H9 (cell line): ENCODE measurements around the gene RAP1GAP2. TPM values are rescaled to one million over a fixed set of nuclear protein-coding genes. Genes with fewer than 3 reads are reported as not detected.
A peak's percentile ranks its signal among the peaks of the same experiment; 100 is the strongest.
"Not testable (repeated sequence)": the region's sequence is repeated elsewhere in the genome, so short reads cannot be mapped to it uniquely, and the experiment has no call there.

Experiments used
- DNase-seq: peaks from one replicate; pipeline ENCODE4 v3.0.0-alpha.2; 2017
- H2AFZ ChIP-seq: one replicate; pipeline ENCODE4 v1.6.1; 2013; ENCODE audit warnings: mild to moderate bottlenecking, low read length, control low read depth, moderate library complexity
- H2AK5ac ChIP-seq: 2 replicates; pipeline ENCODE4 v1.6.1; 2013; ENCODE audit warnings: low read length, control low read depth, mixed read lengths; ENCODE audit not compliant: insufficient read length
- H2BK120ac ChIP-seq: one replicate; pipeline ENCODE4 v1.6.1; 2013; ENCODE audit warnings: low read depth, mild to moderate bottlenecking, low read length, control low read depth, inconsistent platforms; ENCODE audit not compliant: poor library complexity, severe bottlenecking
- H2BK12ac ChIP-seq: 2 replicates; pipeline ENCODE4 v1.6.1; 2013; ENCODE audit warnings: low read length, control low read depth, mixed read lengths, low read depth; ENCODE audit not compliant: insufficient read length
- H2BK15ac ChIP-seq: 2 replicates; pipeline ENCODE4 v1.6.1; 2013; ENCODE audit warnings: low read depth, low read length, control low read depth
- H2BK20ac ChIP-seq: one replicate; pipeline ENCODE4 v1.6.1; 2013; ENCODE audit warnings: low read depth, mild to moderate bottlenecking, low read length, control low read depth, inconsistent platforms; ENCODE audit not compliant: poor library complexity, severe bottlenecking
- H2BK5ac ChIP-seq: 2 replicates; pipeline ENCODE4 v1.6.1; 2013; ENCODE audit warnings: low read length, control low read depth, mixed read lengths; ENCODE audit not compliant: insufficient read length
- H3K14ac ChIP-seq: 2 replicates; pipeline ENCODE4 v1.6.1; 2013; ENCODE audit warnings: low read length, control low read depth; ENCODE audit not compliant: insufficient read depth
- H3K18ac ChIP-seq: 2 replicates; pipeline ENCODE4 v1.6.1; 2013; ENCODE audit warnings: low read depth, mild to moderate bottlenecking, mixed read lengths, low read length, control low read depth; ENCODE audit not compliant: insufficient read length
- H3K23ac ChIP-seq: 2 replicates; pipeline ENCODE4 v1.6.1; 2013; ENCODE audit warnings: low read length, control low read depth, mixed read lengths, low read depth; ENCODE audit not compliant: insufficient read length
- H3K23me2 ChIP-seq: 2 replicates; pipeline ENCODE4 v1.6.1; 2013; ENCODE audit warnings: low read depth, mild to moderate bottlenecking, mixed read lengths, low read length, control low read depth; ENCODE audit not compliant: insufficient read length, poor library complexity, severe bottlenecking
- H3K27ac ChIP-seq: 2 replicates; pipeline ENCODE4 v1.5.1; 2013; ENCODE audit warnings: low read length, control low read depth, mixed read lengths, low read depth; ENCODE audit not compliant: insufficient read length
- H3K27me3 ChIP-seq: 2 replicates; pipeline ENCODE4 v1.6.1; 2013; ENCODE audit warnings: low read length, control low read depth, inconsistent platforms; ENCODE audit not compliant: insufficient read depth
- H3K4ac ChIP-seq: 2 replicates; pipeline ENCODE4 v1.6.1; 2013; ENCODE audit warnings: low read depth, mild to moderate bottlenecking, control low read depth, inconsistent platforms, low read length, moderate library complexity
- H3K4me1 ChIP-seq: 2 replicates; pipeline ENCODE4 v1.6.1; 2013; ENCODE audit warnings: low read length, control low read depth, inconsistent platforms; ENCODE audit not compliant: insufficient read depth
- H3K4me2 ChIP-seq: 2 replicates; pipeline ENCODE4 v1.6.1; 2013; ENCODE audit warnings: low read length, control low read depth, mixed read lengths; ENCODE audit not compliant: insufficient read length, insufficient read depth
- H3K56ac ChIP-seq: 2 replicates; pipeline ENCODE4 v1.6.1; 2013; ENCODE audit warnings: low read depth, mild to moderate bottlenecking, mixed read lengths, low read length, control low read depth; ENCODE audit not compliant: insufficient read length
- H3K79me1 ChIP-seq: 2 replicates; pipeline ENCODE4 v1.6.1; 2013; ENCODE audit warnings: low read depth, mild to moderate bottlenecking, moderate library complexity, low read length, control low read depth, inconsistent platforms; ENCODE audit not compliant: insufficient read depth, poor library complexity, severe bottlenecking
- H3K79me2 ChIP-seq: 2 replicates; pipeline ENCODE4 v1.6.1; 2013; ENCODE audit warnings: low read length, control low read depth, inconsistent platforms; ENCODE audit not compliant: insufficient read depth
- H3K9ac ChIP-seq: 2 replicates; pipeline ENCODE4 v1.6.1; 2013; ENCODE audit warnings: low read length, control low read depth, mixed read lengths; ENCODE audit not compliant: insufficient read length; ENCODE audit errors: extremely low read depth
- H3K9me3 ChIP-seq: one replicate; pipeline ENCODE4 v1.6.1; 2013; ENCODE audit warnings: low read depth, low read length, inconsistent platforms; ENCODE audit not compliant: control insufficient read depth
- H3T11ph ChIP-seq: one replicate; pipeline ENCODE4 v1.6.1; 2013; ENCODE audit warnings: mild to moderate bottlenecking, low read length, control low read depth, inconsistent platforms
- H4K20me1 ChIP-seq: one replicate; pipeline ENCODE4 v1.6.1; 2013; ENCODE audit not compliant: control insufficient read depth, insufficient read length, insufficient read depth
- H4K5ac ChIP-seq: 2 replicates; pipeline ENCODE4 v1.6.1; 2013; ENCODE audit warnings: low read depth, mild to moderate bottlenecking, mixed read lengths, low read length, control low read depth; ENCODE audit not compliant: insufficient read length
- H4K8ac ChIP-seq: replicated peaks from 2 replicates; pipeline ENCODE4 v1.6.1; 2013; ENCODE audit warnings: low read length, control low read depth, mixed read lengths, low read depth; ENCODE audit not compliant: insufficient read length
- H4K91ac ChIP-seq: 2 replicates; pipeline ENCODE4 v1.6.1; 2013; ENCODE audit warnings: low read depth, mild to moderate bottlenecking, moderate library complexity, mixed read lengths, low read length, control low read depth; ENCODE audit not compliant: insufficient read length
- H3K27ac Mint-ChIP-seq, 3 experiments: 2 replicates in 2 of 3; 3 replicates in 1 of 3; pipeline ENCODE4 v1.8.0; 2020 to 2021; ENCODE audit warnings: mixed read lengths in 3 of 3, mild to moderate bottlenecking in 1 of 3, moderate library complexity in 1 of 3
- H3K27me3 Mint-ChIP-seq: 2 replicates; pipeline ENCODE4 v1.8.0; 2021; ENCODE audit warnings: low read depth, mild to moderate bottlenecking, moderate library complexity, mixed read lengths
- H3K36me3 Mint-ChIP-seq, 3 experiments: 2 replicates in 2 of 3; 3 replicates in 1 of 3; pipeline ENCODE4 v1.8.0; 2020 to 2021; ENCODE audit warnings: low read depth in 3 of 3, mixed read lengths in 3 of 3; ENCODE audit not compliant: insufficient read depth in 1 of 3
- H3K4me1 Mint-ChIP-seq, 2 experiments: 2 replicates each; pipeline ENCODE4 v1.8.0; 2020; ENCODE audit warnings: mixed read lengths in 2 of 2
- H3K4me3 Mint-ChIP-seq, 2 experiments: 2 replicates in 1 of 2; 3 replicates in 1 of 2; pipeline ENCODE4 v1.8.0; 2020 to 2021; ENCODE audit warnings: mild to moderate bottlenecking in 2 of 2, mixed read lengths in 2 of 2, moderate library complexity in 1 of 2
- H3K9me3 Mint-ChIP-seq, 2 experiments: 2 replicates in 1 of 2; 3 replicates in 1 of 2; pipeline ENCODE4 v1.8.0; 2020; ENCODE audit warnings: mild to moderate bottlenecking in 2 of 2, mixed read lengths in 2 of 2, moderate library complexity in 1 of 2
- WGBS: extraction: QIAGEN DNeasy Blood & Tissue Kit; methylation state at CpG from one replicate; pipeline ENCODE4 v1.1.7; 2013; ENCODE audit warnings: missing lambda C conversion rate, low lambda C conversion rate, mixed read lengths; ENCODE audit not compliant: insufficient read length; ENCODE audit errors: extremely low coverage; 5-methylcytosine and 5-hydroxymethylcytosine counted together
- total RNA-seq: library from RNA; stranded (reverse); gene quantifications from 2 replicates; pipeline ENCODE4 v1.2.1, GENCODE V29; 2021

The RAP1GAP2 gene
- total RNA-seq, 1 experiment from 2014 or later, result 33.8 TPM

GRCh38 chr17:3062824-3063377 lies 266.7 kb downstream of the RAP1GAP2 start:
- H3K79me1 ChIP-seq, H3K56ac ChIP-seq, H2AK5ac ChIP-seq, H2BK120ac ChIP-seq, H3K23ac ChIP-seq, H4K91ac ChIP-seq, H3K9ac ChIP-seq, H3K27me3 Mint-ChIP-seq, H4K5ac ChIP-seq, H2BK15ac ChIP-seq, H3K36me3 Mint-ChIP-seq, H3K4me2 ChIP-seq, H2BK5ac ChIP-seq, H3K23me2 ChIP-seq, H3T11ph ChIP-seq, DNase-seq, H3K9me3 ChIP-seq, H3K79me2 ChIP-seq, H3K4me3 Mint-ChIP-seq, H2BK12ac ChIP-seq, H3K27ac ChIP-seq, H3K4me1 ChIP-seq, H4K8ac ChIP-seq, H3K14ac ChIP-seq, H2BK20ac ChIP-seq, H4K20me1 ChIP-seq, H3K27me3 ChIP-seq, H3K4ac ChIP-seq, H3K18ac ChIP-seq, H2AFZ ChIP-seq, H3K4me1 Mint-ChIP-seq: not testable (repeated sequence)
- no CpG with 5 or more reads among the region's 8 CpGs for WGBS
- Mint-ChIP-seq H3K9me3 (peaks cover 1 to 11% of the 10 kb centered on the region in 2 experiments; a peak in 4 of 5 replicates), H3K27ac (peak overlapping the region in 1 of 3 experiments; percentile 28; a peak in 1 of 7 replicates)

GRCh38 chr17:3063507-3063906 lies 267.3 kb downstream of the RAP1GAP2 start, which contains the start of gene OR1D5:
Gene OR1D5, minus strand, starts transcription at chr17:3063607. Its CDS starts 0 bp downstream, at chr17:3063607.
- not testable (repeated sequence) for H3K9me3 Mint-ChIP-seq, H2BK20ac ChIP-seq, H2BK12ac ChIP-seq, H2AK5ac ChIP-seq, H3K27me3 ChIP-seq, H3K4me2 ChIP-seq, H3K14ac ChIP-seq, H2AFZ ChIP-seq, H3K79me1 ChIP-seq, H3K4me1 Mint-ChIP-seq, H3K9ac ChIP-seq, H3K27me3 Mint-ChIP-seq, DNase-seq, H4K91ac ChIP-seq, H3K23me2 ChIP-seq, H3K23ac ChIP-seq, H2BK15ac ChIP-seq, H3K27ac ChIP-seq, H3K4me3 Mint-ChIP-seq, H4K5ac ChIP-seq, H3K9me3 ChIP-seq, H3K36me3 Mint-ChIP-seq, H3T11ph ChIP-seq, H4K20me1 ChIP-seq, H4K8ac ChIP-seq, H3K56ac ChIP-seq, H2BK120ac ChIP-seq, H3K4ac ChIP-seq, H2BK5ac ChIP-seq, H3K4me1 ChIP-seq, H3K18ac ChIP-seq, H3K79me2 ChIP-seq
- H3K27ac Mint-ChIP-seq, result peak within 1 kb of the TSS in 1 of 3 experiments; percentile 28; a peak in 1 of 7 replicates
- WGBS, result no CpG with 5 or more reads among the region's 2 CpGs
